Measurements from ENCODE around the gene MIER1.

DNA sequence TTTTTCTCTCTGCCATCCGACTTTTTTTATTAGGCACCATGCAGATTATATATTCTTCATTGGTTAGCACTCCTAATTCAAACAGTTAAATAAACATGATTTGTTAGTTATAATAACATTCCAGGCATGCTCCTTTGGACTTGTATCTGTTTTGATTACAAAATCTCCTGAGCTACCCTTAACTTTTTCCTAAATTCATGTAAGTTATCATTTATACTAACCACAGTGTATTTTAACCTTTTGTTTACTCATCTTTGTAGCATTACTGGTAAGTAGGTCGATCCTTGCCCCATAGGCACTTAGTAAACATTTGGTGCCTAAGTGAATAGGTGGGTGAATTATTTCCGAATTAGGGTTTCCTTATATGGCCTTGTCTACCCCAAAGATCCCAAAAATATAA is 43.8 kb downstream of the MIER1 start:
- TF ChIP-seq, protein P1, sequence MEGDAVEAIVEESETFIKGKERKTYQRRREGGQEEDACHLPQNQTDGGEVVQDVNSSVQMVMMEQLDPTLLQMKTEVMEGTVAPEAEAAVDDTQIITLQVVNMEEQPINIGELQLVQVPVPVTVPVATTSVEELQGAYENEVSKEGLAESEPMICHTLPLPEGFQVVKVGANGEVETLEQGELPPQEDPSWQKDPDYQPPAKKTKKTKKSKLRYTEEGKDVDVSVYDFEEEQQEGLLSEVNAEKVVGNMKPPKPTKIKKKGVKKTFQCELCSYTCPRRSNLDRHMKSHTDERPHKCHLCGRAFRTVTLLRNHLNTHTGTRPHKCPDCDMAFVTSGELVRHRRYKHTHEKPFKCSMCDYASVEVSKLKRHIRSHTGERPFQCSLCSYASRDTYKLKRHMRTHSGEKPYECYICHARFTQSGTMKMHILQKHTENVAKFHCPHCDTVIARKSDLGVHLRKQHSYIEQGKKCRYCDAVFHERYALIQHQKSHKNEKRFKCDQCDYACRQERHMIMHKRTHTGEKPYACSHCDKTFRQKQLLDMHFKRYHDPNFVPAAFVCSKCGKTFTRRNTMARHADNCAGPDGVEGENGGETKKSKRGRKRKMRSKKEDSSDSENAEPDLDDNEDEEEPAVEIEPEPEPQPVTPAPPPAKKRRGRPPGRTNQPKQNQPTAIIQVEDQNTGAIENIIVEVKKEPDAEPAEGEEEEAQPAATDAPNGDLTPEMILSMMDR (IDR thresholded peaks at IDR 0.05): no peak
- no peak for TF ChIP-seq POLR2A (IDR thresholded peaks at IDR 0.05)
